Measurements from ENCODE around the gene SF3B3.

The SF3B3 gene

GRCh38 chr16:70523743-70524398 is at the start of gene SF3B3:
Gene SF3B3 (plus strand): TSS chr16:70523816. CDS start chr16:70526657, 2,841 bp downstream.
- DNase-seq (ENCODE audit: low spot score): peak; percentile 73

- DNase-seq (ENCODE audit: low spot score): no peak
Measured at GRCh38 chr16:70474320-70475053, 49.1 kb upstream of the SF3B3 start.

- DNase-seq (ENCODE audit: low spot score): no peak
Measured at GRCh38 chr16:70475054-70475871, 48.4 kb upstream of the SF3B3 start.

- DNase-seq (ENCODE audit: low spot score): peak; percentile 93
Measured at GRCh38 chr16:70476272-70477020, 47.2 kb upstream of the SF3B3 start.

- DNase-seq (ENCODE audit: low spot score): no peak
Measured at GRCh38 chr16:70478169-70478568, 45.4 kb upstream of the SF3B3 start.

GRCh38 chr16:70478912-70479341 is 44.7 kb upstream of the SF3B3 start:
- DNase-seq (ENCODE audit: low spot score): no peak

- no peak for DNase-seq (ENCODE audit: low spot score)
Measured at GRCh38 chr16:70480127-70481105, 43.2 kb upstream of the SF3B3 start.

- DNase-seq (ENCODE audit: low spot score): no peak
Measured at GRCh38 chr16:70481929-70482536, 41.6 kb upstream of the SF3B3 start.

GRCh38 chr16:70482624-70483023 is 41.0 kb upstream of the SF3B3 start:
- no peak for DNase-seq (ENCODE audit: low spot score)

- no peak for DNase-seq (ENCODE audit: low spot score)
Measured at GRCh38 chr16:70483426-70483825, 40.2 kb upstream of the SF3B3 start.

- DNase-seq (ENCODE audit: low spot score): no peak
Measured at GRCh38 chr16:70484867-70485266, 38.7 kb upstream of the SF3B3 start.

GRCh38 chr16:70490261-70490660 is 33.4 kb upstream of the SF3B3 start:
- no peak for DNase-seq (ENCODE audit: low spot score)

GRCh38 chr16:70493802-70494201 is 29.8 kb upstream of the SF3B3 start:
- no peak for DNase-seq (ENCODE audit: low spot score)

- DNase-seq (ENCODE audit: low spot score): peak; percentile 21
Measured at GRCh38 chr16:70494202-70494770, 29.3 kb upstream of the SF3B3 start.

- no peak for DNase-seq (ENCODE audit: low spot score)
Measured at GRCh38 chr16:70494777-70495176, 28.8 kb upstream of the SF3B3 start.

GRCh38 chr16:70495425-70496182 is 28.0 kb upstream of the SF3B3 start:
- no peak for DNase-seq (ENCODE audit: low spot score)

GRCh38 chr16:70496513-70496912 is 27.1 kb upstream of the SF3B3 start:
- DNase-seq (ENCODE audit: low spot score): no peak

GRCh38 chr16:70508752-70509151 is 14.9 kb upstream of the SF3B3 start:
- peak; percentile 39 for DNase-seq (ENCODE audit: low spot score)

- no peak for DNase-seq (ENCODE audit: low spot score)
Measured at GRCh38 chr16:70510216-70510615, 13.4 kb upstream of the SF3B3 start.
